Left colon (tissue), 2 donors: ENCODE data around the gene DDX27. TPM values are rescaled to one million over a fixed set of nuclear protein-coding genes. Genes with fewer than 3 reads are reported as not detected.
A peak's percentile ranks its signal among the peaks of the same experiment; 100 is the strongest.
"Not testable (repeated sequence)": the region's sequence is repeated elsewhere in the genome, so short reads cannot be mapped to it uniquely, and the experiment has no call there.

Experiments used
- ATAC-seq: fragments of 200-7000 bp; cut with Tn5 transposase; one replicate; pipeline ENCODE4 v1.9.1; 2020; ENCODE audit warnings: mild to moderate bottlenecking, moderate library complexity
- DNase-seq, 2 donors: peaks; one replicate each; pipeline ENCODE4 v3.0.0-alpha.2; 2020
- intact Hi-C, 2 donors: fragments of 100-400 bp; cut with DNase I in 1 of 2; cut with micrococcal nuclease in 1 of 2; formaldehyde crosslinking; loops; one replicate each; pipeline versions ENCODE4 v1.11.2 to v1.14.0; 2022; cut with DNase I, micrococcal nuclease
- long read RNA-seq: library from polyadenylated mRNA; unstranded; transcript quantifications from one replicate; pipeline ENCODE4 v2.0.0, GENCODE V29; 2021
- total RNA-seq, 2 donors: library from RNA; stranded (reverse); fragmentation: NEBNext Ultra II Directional; extraction: Animal tissue kit (Norgen Biotek cat#: 25700); gene quantifications; one replicate each; pipeline ENCODE4 v1.2.1, GENCODE V29; 2021
- donor health status: DM: no; HTN: no; CAD: no.
- donor health status: DM: yes; HTN: yes; CAD: no.

Gene DDX27
- 10 to 100 TPM; 28.3 TPM for total RNA-seq
- long read RNA-seq, transcript DDX27-207 (21 exons, 2,693 nt): major isoform, 67 of 123 reads
- long read RNA-seq, partial matches to known transcripts: 43 of 123 reads
- long read RNA-seq, other reads (novel, unspliced or antisense): 13 of 123 reads

GRCh38 chr20:49219091-49219923 lies at the start of gene DDX27:
Gene DDX27, plus strand, starts transcription at chr20:49219416. Its CDS starts 33 bp downstream, at chr20:49219449.
- ATAC-seq: peak; percentile 97
- intact Hi-C loops: loop anchor here (5.0 kb wide), 1 partner anchor 87 kb away; no protein-coding TSS in a partner anchor
- DNase-seq: peak; percentile 97 to 98

- intact Hi-C loops: no loop called here
- ATAC-seq (no peak), DNase-seq (no peak)
Observed at GRCh38 chr20:49169547-49169946, 49.7 kb upstream of the DDX27 start.

- ATAC-seq: no peak
- intact Hi-C loops: no loop called here
- DNase-seq: no peak
Observed at GRCh38 chr20:49170714-49171113, 48.5 kb upstream of the DDX27 start.

GRCh38 chr20:49171909-49172308 lies 47.3 kb upstream of the DDX27 start:
- intact Hi-C loops: no loop called here
- ATAC-seq: no peak
- DNase-seq: no peak

GRCh38 chr20:49172413-49172812 lies 46.8 kb upstream of the DDX27 start:
- DNase-seq (no peak), ATAC-seq (no peak)
- intact Hi-C loops: no loop called here

- no peak for DNase-seq
- ATAC-seq: no peak
- intact Hi-C loops: no loop called here
Observed at GRCh38 chr20:49174183-49174582, 45.0 kb upstream of the DDX27 start.

GRCh38 chr20:49179368-49180277 lies 39.6 kb upstream of the DDX27 start:
- DNase-seq (no peak), ATAC-seq (peak; percentile 84)
- intact Hi-C loops: no loop called here

- intact Hi-C loops: no loop called here
- DNase-seq: no peak
- no peak for ATAC-seq
Observed at GRCh38 chr20:49181265-49181877, 37.8 kb upstream of the DDX27 start.

- intact Hi-C loops: no loop called here
- ATAC-seq (no peak), DNase-seq (no peak)
Observed at GRCh38 chr20:49183444-49183843, 35.8 kb upstream of the DDX27 start.

GRCh38 chr20:49184084-49184501 lies 35.1 kb upstream of the DDX27 start:
- intact Hi-C loops, ATAC-seq, DNase-seq: not testable (repeated sequence)

- intact Hi-C loops: no loop called here
- DNase-seq: no peak
- no peak for ATAC-seq
Observed at GRCh38 chr20:49184691-49185070, 34.5 kb upstream of the DDX27 start.

- DNase-seq (no peak), ATAC-seq (no peak)
- intact Hi-C loops: no loop called here
Observed at GRCh38 chr20:49185071-49185761, 34.0 kb upstream of the DDX27 start.

- DNase-seq (peak; percentile 74 to 79), ATAC-seq (peak; percentile 62)
- intact Hi-C loops: no loop called here
Observed at GRCh38 chr20:49186535-49187329, 32.5 kb upstream of the DDX27 start.

GRCh38 chr20:49187330-49187850 lies 31.8 kb upstream of the DDX27 start:
- DNase-seq (peak in 1 of 2 donors; percentile 30), ATAC-seq (peak; percentile 7)
- intact Hi-C loops: no loop called here

GRCh38 chr20:49187851-49188641 lies 31.2 kb upstream of the DDX27 start, which contains the start of gene STAU1:
Gene STAU1, minus strand, starts transcription at chr20:49188334. Its CDS starts 22,133 bp downstream, at chr20:49166201.
- DNase-seq: peak; percentile 94
- intact Hi-C loops: no loop called here
- ATAC-seq: peak; percentile 93

- intact Hi-C loops, ATAC-seq, DNase-seq: not testable (repeated sequence)
Observed at GRCh38 chr20:49192944-49193518, 26.2 kb upstream of the DDX27 start.
